ENCODE results near the gene CDKN3. TPM values are rescaled to one million over a fixed set of nuclear protein-coding genes. Genes with fewer than 3 reads are reported as not detected.
A peak's percentile ranks its signal among the peaks of the same experiment; 100 is the strongest.

The CDKN3 gene
- 5.3 TPM for total RNA-seq

GRCh38 chr14:54396493-54397335 lies at the start of gene CDKN3:
CDKN3 (plus strand) TSS chr14:54397007; CDS start chr14:54397069, 62 bp downstream.
- peak; percentile 94 to 96 for DNase-seq (ENCODE audit: low spot score in 2 of 2)
- peak; percentile 93 for FAIRE-seq

- DNase-seq (ENCODE audit: low spot score in 2 of 2) = no peak
- FAIRE-seq = no peak
Measured at GRCh38 chr14:54347044-54347443, 49.8 kb upstream of the CDKN3 start.

- FAIRE-seq = peak; percentile 51
- peak; percentile 27 to 47 for DNase-seq (ENCODE audit: low spot score in 2 of 2)
Measured at GRCh38 chr14:54348001-54348611, 48.7 kb upstream of the CDKN3 start.

- DNase-seq (ENCODE audit: low spot score in 2 of 2) (no peak), FAIRE-seq (no peak)
Measured at GRCh38 chr14:54348923-54349620, 47.7 kb upstream of the CDKN3 start.

- FAIRE-seq = no peak
- no peak for DNase-seq (ENCODE audit: low spot score in 2 of 2)
Measured at GRCh38 chr14:54349713-54350112, 47.1 kb upstream of the CDKN3 start.

- DNase-seq (ENCODE audit: low spot score in 2 of 2) (no peak), FAIRE-seq (no peak)
Measured at GRCh38 chr14:54350203-54350602, 46.6 kb upstream of the CDKN3 start.

- DNase-seq (ENCODE audit: low spot score in 2 of 2) = no peak
- no peak for FAIRE-seq
Measured at GRCh38 chr14:54353266-54353665, 43.5 kb upstream of the CDKN3 start.

GRCh38 chr14:54353694-54354093 lies 43.1 kb upstream of the CDKN3 start:
- DNase-seq (ENCODE audit: low spot score in 2 of 2) = no peak
- FAIRE-seq = no peak

- no peak for DNase-seq (ENCODE audit: low spot score in 2 of 2)
- FAIRE-seq = no peak
Measured at GRCh38 chr14:54354096-54354495, 42.7 kb upstream of the CDKN3 start.

GRCh38 chr14:54354968-54355641 lies 41.7 kb upstream of the CDKN3 start:
- no peak for FAIRE-seq
- DNase-seq (ENCODE audit: low spot score in 2 of 2) = no peak

- DNase-seq (ENCODE audit: low spot score in 2 of 2) (no peak), FAIRE-seq (no peak)
Measured at GRCh38 chr14:54355698-54356097, 41.1 kb upstream of the CDKN3 start.

GRCh38 chr14:54356172-54356571 lies 40.6 kb upstream of the CDKN3 start:
- no peak for DNase-seq (ENCODE audit: low spot score in 2 of 2)
- FAIRE-seq = no peak

- DNase-seq (ENCODE audit: low spot score in 2 of 2) (no peak), FAIRE-seq (no peak)
Measured at GRCh38 chr14:54360667-54361066, 36.1 kb upstream of the CDKN3 start.

- FAIRE-seq (no peak), DNase-seq (ENCODE audit: low spot score in 2 of 2) (no peak)
Measured at GRCh38 chr14:54362089-54362504, 34.7 kb upstream of the CDKN3 start.

GRCh38 chr14:54362759-54363437 lies 33.9 kb upstream of the CDKN3 start:
- DNase-seq (ENCODE audit: low spot score in 2 of 2) = no peak
- FAIRE-seq = no peak

GRCh38 chr14:54364555-54365415 lies 32.0 kb upstream of the CDKN3 start:
- no peak for FAIRE-seq

GRCh38 chr14:54366736-54367735 lies 29.8 kb upstream of the CDKN3 start:
- no peak for FAIRE-seq
- DNase-seq (ENCODE audit: low spot score in 2 of 2) = no peak

More at GRCh38 chr14:54364555-54365415, 32.0 kb upstream of the CDKN3 start:
- DNase-seq (ENCODE audit: low spot score in 2 of 2) = no peak

- FAIRE-seq = no peak
- DNase-seq (ENCODE audit: low spot score in 2 of 2) = no peak
Measured at GRCh38 chr14:54368291-54368690, 28.5 kb upstream of the CDKN3 start.
